GM21619 (cell line): ENCODE results near the gene ARMC7.
"Not testable (repeated sequence)": the region's sequence is repeated elsewhere in the genome, so short reads cannot be mapped to it uniquely, and the experiment has no call there.

Source experiments
- ATAC-seq: cut with Tn5 transposase; IDR thresholded peaks from one replicate; pipeline ENCODE4 v1.9.1; 2021; ENCODE audit not compliant: unreplicated experiment

ARMC7 gene

DNA sequence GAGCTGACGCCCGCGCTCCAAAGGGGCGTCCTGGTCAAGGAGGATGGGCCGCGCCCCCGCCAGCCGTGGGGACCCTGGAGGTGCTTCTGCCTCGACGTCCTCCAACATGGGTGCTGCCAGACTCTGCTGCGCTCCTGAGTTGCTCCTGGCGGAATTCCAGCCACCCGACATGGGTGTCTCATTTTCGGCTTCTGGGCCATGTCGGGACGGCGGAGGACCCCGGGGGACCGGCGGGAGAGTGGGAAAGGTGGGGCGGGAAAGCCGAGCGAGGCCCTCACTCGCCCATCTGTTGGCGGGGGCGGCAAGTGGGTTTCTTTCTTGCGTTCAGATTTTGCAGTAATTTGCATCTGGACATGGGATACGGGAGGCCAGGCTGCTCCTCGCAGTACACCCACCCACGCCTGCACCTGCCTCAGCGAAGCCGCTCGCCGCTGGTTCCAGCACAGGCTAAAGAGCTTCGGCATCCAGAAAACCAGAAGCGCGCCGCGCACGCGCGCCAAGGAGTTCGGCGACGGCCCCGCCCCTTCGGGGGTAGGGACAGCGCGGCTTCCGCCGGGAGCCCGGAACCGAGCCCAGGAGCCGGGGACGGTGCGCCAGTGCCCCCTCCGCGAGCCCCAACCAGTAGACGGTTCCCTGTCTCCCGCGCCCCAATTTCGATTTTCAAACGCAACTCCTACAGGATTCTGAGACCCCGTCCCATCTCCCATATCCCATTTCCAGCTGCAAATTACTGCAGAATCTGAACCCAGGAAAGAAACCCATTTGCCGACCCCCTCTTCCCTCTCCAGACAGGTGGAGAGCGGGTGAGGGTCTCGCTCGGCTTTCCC, at the start of gene ARMC7:
Gene ARMC7 (plus strand): TSS at position 563 of the 827 bp plus-strand sequence. CDS start 320 bp downstream, outside the sequence.
- ATAC-seq, result peak; percentile 58

GRCh38 chr17:75060434-75061054, 49.2 kb upstream of the ARMC7 start:
- no peak for ATAC-seq

DNA sequence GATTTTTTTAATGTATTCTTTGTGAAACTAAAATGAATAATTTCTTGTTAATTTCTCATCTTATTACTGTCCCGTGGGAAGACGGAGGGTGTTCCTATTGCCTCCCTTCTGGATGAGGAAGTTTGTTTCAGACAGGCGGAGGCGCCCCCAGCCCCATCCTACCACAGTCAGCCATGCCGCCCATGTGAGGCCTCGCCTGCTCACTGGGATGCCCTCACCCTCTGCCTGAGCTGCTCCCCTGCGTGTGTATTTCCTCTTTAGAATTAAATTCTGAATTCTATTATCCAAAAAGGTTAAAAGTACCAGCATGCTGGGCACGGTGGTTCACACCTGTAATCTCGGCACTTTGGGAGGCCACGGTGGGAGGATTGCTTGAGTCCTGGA, 48.7 kb upstream of the ARMC7 start:
- no peak for ATAC-seq

GRCh38 chr17:75061618-75062017, 48.2 kb upstream of the ARMC7 start:
- ATAC-seq, result no peak

GRCh38 chr17:75063201-75063600, 46.6 kb upstream of the ARMC7 start:
- ATAC-seq, result no peak

GRCh38 chr17:75063626-75064025, 46.1 kb upstream of the ARMC7 start:
- ATAC-seq, result no peak

DNA sequence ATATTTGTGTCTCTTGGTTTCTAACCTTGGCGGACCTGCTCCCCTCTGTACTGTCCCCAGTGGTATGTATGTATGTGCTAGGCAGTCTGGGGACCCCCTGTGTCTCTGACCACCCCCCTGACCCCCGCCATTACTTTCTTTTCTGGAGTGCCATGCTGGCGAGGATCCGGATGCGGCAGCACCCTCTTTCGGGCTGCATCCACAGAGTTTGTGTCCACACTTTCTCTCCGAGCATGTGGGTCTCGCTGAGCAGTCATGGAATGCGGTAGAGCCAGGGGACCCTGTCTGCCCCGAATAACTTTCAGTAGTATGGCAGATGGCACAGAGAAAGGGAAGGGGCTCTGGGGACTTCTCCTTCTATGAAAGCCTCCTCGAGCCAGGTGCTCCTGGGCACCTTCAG, 45.7 kb upstream of the ARMC7 start:
- ATAC-seq, result no peak

DNA sequence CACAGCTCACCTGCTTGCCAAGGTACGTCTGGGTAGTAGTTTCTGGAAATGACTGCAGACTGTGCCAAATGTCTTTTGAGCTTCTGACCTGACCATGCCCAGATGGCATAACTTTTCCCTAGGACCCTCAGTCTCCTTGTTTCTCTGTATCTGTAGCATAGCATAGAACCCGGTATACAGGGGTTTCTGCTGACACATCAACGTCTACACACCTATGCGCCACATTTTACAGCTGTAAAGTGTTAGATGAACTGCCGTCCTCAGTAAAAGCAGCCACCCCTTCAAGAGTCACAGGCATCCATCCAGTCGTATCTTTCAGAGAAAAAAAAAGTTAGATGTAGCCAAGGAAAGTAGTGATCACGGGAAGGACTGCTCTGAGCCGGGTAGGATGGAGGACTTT, 45.3 kb upstream of the ARMC7 start:
- no peak for ATAC-seq

- no peak for ATAC-seq
These were observed 44.8 kb upstream of the ARMC7 start for GRCh38 chr17:75064867-75065561.

DNA sequence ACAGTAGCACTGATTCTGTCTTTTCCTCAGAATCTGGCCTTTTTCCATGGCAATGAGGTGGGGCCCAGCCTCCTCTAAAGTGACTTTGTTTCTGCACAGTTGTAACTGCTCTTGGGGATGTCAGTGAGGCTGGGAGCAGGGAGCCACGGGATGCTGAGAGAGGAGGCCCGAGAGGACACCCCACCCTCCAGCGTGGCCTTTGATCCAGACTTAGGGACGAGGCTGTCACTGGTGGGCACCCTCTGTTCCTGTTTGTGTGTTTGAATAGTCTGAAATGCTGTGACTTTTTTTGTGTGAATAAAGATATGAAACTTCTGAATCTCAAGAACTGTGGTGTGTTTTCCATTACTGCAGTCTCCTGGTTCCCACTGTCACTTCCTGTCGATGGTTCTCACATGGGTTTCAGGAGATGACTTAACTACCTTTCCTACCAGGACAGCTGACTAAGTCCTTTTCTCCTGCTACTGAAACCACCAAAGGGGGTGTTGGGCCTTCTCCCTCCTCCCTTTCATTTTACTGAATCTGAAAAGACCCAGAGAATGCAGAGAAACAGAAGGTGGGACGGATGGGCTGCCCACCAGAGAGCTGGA, 44.1 kb upstream of the ARMC7 start:
- ATAC-seq, result no peak

GRCh38 chr17:75067856-75068255, 41.9 kb upstream of the ARMC7 start:
- ATAC-seq, result no peak

DNA sequence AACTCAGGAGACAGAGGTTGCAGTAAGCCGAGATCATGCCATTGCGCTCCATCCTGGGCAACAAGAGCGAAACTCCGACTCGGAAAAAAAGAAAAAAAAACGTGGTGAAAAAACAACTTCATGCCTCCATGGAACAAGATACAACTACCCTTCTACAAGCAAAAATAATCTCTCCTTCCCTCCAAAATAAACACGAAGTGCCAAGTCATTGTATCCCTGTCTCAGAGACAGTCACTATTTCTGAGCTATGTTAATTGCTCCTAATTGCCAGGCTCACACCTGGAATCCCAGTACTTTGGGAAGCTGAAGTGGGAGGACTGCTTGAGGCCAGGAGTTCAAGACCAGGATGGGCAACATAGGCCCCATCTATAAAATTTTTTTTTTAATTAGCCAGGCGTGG, 41.0 kb upstream of the ARMC7 start:
- ATAC-seq, result no peak

DNA sequence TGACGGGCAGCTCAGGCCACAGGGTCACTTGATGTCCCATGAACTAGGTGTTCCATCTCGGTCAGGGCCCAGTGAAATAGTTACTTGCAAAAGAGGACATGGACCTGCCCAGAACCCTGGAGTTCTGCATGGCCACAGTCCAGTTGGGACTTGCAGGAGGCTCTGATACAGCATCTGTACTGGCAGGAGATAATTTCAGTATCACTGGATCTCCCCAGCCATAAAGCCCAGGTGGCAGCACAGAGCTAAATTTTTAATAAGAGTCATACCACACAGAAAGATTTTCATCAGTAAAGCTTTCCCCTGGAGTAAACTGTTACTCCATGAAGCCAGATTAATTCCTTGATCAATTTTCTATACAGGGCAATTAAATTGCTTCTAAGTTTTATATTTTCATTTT, 40.0 kb upstream of the ARMC7 start:
- no peak for ATAC-seq

GRCh38 chr17:75071478-75072271, 38.1 kb upstream of the ARMC7 start:
- not testable (repeated sequence) for ATAC-seq

DNA sequence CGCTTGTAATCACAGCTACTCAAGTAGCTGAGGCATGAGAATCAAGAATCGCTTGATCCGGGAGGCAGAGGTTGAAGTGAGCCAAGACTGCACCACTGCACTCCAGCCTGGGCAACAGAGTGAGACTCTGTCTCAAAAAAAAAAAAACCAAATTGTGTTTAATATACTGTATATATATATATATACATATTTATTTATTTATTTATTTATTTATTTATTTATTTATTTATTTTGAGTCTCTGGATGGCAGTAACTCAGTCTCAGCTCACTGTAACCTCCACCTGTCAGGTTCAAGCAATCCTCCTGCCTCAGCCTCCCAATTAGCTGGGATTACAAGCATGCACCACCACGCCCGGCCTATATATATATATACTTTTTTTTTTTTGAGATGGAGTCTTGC, 36.9 kb upstream of the ARMC7 start:
- ATAC-seq, result not testable (repeated sequence)

DNA sequence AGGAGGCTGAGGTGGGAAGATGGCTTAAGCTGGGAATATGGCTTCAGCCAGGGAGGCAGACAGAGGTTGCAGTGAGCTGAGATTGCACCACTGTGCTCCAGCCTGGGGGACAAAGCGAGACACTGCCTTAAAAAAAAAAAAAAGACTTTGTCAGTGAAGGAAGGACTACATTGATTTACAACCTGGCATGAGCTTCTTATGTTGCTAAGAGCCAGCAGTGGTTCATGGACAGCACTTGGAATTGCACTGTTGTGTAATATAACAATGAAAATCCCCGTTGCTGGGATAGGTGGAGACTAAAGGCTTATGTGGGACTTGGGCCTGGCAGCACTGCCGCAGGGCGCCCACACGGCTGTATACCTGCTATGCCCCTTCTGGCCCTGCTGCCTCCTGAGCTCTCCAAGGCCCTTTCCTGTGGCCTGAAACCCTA, 36.1 kb upstream of the ARMC7 start:
- no peak for ATAC-seq

GRCh38 chr17:75074532-75074931, 35.2 kb upstream of the ARMC7 start:
- no peak for ATAC-seq

- no peak for ATAC-seq
These were observed 34.0 kb upstream of the ARMC7 start for GRCh38 chr17:75075597-75076336.

- ATAC-seq, result no peak
These were observed 32.7 kb upstream of the ARMC7 start for GRCh38 chr17:75077072-75077495.
